ENCODE measurements around the gene CES5A.
A peak's percentile ranks its signal among the peaks of the same experiment; 100 is the strongest.
"Not testable (repeated sequence)": the region's sequence is repeated elsewhere in the genome, so short reads cannot be mapped to it uniquely, and the experiment has no call there.

CES5A gene

DNA sequence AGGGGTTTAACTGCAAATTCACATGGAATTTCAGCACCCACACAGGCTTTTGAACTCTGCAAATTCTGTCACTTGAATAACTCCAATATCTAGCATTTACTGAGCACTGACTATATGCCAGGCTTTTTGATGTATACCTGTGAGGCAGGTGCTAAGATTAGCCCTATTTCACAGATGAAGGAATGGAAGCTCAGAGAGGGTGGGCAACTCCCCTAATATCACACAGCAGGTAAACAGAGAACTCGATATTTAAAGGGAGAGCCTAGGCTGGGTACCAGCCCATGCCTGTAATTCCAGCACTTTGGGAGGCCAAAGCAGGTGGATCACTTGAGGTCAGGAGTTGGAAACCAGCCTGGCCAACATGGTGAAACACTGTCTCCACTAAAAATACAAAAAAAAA lies 17.5 kb downstream of the CES5A start:
- 0 out of 2 replicates have a peak, but pooled peaks have one; percentile 44 for TF ChIP-seq ZNF768 (tag by site-specific recombination; IDR thresholded peaks at IDR 0.05)
- CTCF ChIA-PET: interaction anchor here (0.5 kb wide), 1 partner anchor 170 kb away, joined by 3 read pairs; no protein-coding TSS in a partner anchor
- H3K9me3 ChIP-seq (ENCODE audit: control insufficient read depth, insufficient read depth, low read depth, low read length); H3K4me3 ChIP-seq (ENCODE audit: low read depth, low read length); H3K36me3 ChIP-seq (ENCODE audit: control insufficient read depth in 2 of 2, insufficient read depth in 1 of 2, low read length in 2 of 2); H3K4me1 ChIP-seq (ENCODE audit: control insufficient read depth, insufficient read depth, low read length); H3K27ac ChIP-seq (ENCODE audit: extremely low read depth, low read depth, low read length): not testable (repeated sequence)
- POLR2A ChIA-PET: interaction anchor here (0.8 kb wide), 1 partner anchor 464 kb away, joined by 3 read pairs; no protein-coding TSS in a partner anchor

DNA sequence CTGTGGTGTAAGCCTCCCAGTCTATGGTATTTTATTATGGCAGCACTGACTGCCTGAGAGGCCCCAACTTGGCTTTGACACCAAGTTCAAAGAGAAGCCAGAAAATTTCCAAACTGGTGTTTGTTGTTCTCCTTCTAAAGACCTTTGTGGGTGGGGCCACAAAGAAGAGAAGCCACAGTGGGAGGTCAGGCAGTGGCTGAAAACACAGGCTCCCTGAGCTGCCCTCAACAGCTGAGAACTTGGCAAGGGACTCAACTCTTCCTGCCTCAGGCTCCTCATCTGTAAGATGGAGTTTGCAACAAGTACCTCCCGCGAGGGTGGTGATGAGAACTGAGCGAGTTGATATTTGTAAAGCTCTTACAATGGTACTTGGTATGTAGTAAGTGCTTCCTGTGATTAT lies 18.2 kb downstream of the CES5A start:
- no peaks in the 10 kb centered on the region for H3K36me3 ChIP-seq (ENCODE audit: control insufficient read depth in 2 of 2, insufficient read depth in 1 of 2, low read length in 2 of 2)
- ChIA-PET POLR2A (interaction anchor here (0.8 kb wide), 1 partner anchor 465 kb away, joined by 3 read pairs; no protein-coding TSS in a partner anchor), CTCF (no interaction called here)
- TF ChIP-seq ZXDB (tag by site-specific recombination; IDR thresholded peaks at IDR 0.05) (no peak), KLF8 (tag by site-specific recombination; IDR thresholded peaks at IDR 0.05) (no peak), ZBTB20 (tag by site-specific recombination; IDR thresholded peaks at IDR 0.05) (no peak), ZNF600 (tag by site-specific recombination; IDR thresholded peaks at IDR 0.05) (no peak), ZBTB8A (tag by site-specific recombination; IDR thresholded peaks at IDR 0.05) (no peak), ZNF366 (tag by site-specific recombination; conservative IDR thresholded peaks at IDR 0.05) (no peak), ZNF175 (tag by site-specific recombination; IDR thresholded peaks at IDR 0.05) (no peak), ZBTB7A (tag by site-specific recombination; IDR thresholded peaks at IDR 0.05; ENCODE audit: low read depth) (no peak)
- TF ChIP-seq, protein P1, sequence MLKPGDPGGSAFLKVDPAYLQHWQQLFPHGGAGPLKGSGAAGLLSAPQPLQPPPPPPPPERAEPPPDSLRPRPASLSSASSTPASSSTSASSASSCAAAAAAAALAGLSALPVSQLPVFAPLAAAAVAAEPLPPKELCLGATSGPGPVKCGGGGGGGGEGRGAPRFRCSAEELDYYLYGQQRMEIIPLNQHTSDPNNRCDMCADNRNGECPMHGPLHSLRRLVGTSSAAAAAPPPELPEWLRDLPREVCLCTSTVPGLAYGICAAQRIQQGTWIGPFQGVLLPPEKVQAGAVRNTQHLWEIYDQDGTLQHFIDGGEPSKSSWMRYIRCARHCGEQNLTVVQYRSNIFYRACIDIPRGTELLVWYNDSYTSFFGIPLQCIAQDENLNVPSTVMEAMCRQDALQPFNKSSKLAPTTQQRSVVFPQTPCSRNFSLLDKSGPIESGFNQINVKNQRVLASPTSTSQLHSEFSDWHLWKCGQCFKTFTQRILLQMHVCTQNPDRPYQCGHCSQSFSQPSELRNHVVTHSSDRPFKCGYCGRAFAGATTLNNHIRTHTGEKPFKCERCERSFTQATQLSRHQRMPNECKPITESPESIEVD (tag by site-specific recombination; IDR thresholded peaks at IDR 0.05): no peak
- TF ChIP-seq, protein P2, sequence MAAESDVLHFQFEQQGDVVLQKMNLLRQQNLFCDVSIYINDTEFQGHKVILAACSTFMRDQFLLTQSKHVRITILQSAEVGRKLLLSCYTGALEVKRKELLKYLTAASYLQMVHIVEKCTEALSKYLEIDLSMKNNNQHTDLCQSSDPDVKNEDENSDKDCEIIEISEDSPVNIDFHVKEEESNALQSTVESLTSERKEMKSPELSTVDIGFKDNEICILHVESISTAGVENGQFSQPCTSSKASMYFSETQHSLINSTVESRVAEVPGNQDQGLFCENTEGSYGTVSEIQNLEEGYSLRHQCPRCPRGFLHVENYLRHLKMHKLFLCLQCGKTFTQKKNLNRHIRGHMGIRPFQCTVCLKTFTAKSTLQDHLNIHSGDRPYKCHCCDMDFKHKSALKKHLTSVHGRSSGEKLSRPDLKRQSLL (tag by site-specific recombination; IDR thresholded peaks at IDR 0.05): no peak
- TF ChIP-seq, protein P3, sequence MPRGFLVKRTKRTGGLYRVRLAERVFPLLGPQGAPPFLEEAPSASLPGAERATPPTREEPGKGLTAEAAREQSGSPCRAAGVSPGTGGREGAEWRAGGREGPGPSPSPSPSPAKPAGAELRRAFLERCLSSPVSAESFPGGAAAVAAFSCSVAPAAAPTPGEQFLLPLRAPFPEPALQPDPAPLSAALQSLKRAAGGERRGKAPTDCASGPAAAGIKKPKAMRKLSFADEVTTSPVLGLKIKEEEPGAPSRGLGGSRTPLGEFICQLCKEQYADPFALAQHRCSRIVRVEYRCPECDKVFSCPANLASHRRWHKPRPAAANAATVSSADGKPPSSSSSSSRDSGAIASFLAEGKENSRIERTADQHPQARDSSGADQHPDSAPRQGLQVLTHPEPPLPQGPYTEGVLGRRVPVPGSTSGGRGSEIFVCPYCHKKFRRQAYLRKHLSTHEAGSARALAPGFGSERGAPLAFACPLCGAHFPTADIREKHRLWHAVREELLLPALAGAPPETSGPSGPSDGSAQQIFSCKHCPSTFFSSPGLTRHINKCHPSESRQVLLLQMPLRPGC (tag by site-specific recombination; IDR thresholded peaks at IDR 0.05): no peak
- H3K4me1 ChIP-seq (ENCODE audit: control insufficient read depth, insufficient read depth, low read length): no peaks in the 10 kb centered on the region
- no peak overlapping the region for H3K27ac ChIP-seq (ENCODE audit: extremely low read depth, low read depth, low read length)
- no peak overlapping the region for H3K4me3 ChIP-seq (ENCODE audit: low read depth, low read length)
- no peaks in the 10 kb centered on the region for H3K9me3 ChIP-seq (ENCODE audit: control insufficient read depth, insufficient read depth, low read depth, low read length)

DNA sequence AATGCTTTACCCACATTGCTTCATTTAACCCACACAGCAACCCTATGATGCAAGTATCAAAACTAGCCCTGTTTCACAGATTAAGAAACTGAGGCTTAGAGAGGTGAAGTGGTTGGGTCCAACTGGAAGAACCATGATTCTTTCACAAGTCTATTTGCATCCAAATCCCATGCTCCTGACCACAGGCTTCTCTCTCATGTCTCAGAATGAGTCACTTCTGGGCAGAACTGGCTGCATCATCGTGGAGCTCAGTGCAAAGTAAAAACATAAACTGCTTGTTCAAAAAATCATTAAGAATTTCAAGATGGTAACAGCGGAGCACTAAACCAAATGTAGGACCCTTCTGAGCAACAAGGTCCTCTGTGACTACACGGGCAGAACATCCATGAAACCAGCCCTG lies 22.1 kb downstream of the CES5A start:
- Histone ChIP-seq H3K4me1 (ENCODE audit: control insufficient read depth, insufficient read depth, low read length) (no peaks in the 10 kb centered on the region), H3K9me3 (ENCODE audit: control insufficient read depth, insufficient read depth, low read depth, low read length) (no peaks in the 10 kb centered on the region), H3K36me3 (ENCODE audit: control insufficient read depth in 2 of 2, insufficient read depth in 1 of 2, low read length in 2 of 2) (no peaks in the 10 kb centered on the region), H3K27ac (ENCODE audit: extremely low read depth, low read depth, low read length) (no peak overlapping the region), H3K4me3 (ENCODE audit: low read depth, low read length) (no peak overlapping the region)
- ChIA-PET CTCF (interaction anchor here (0.6 to 1.0 kb wide), 3 partner anchors 12 to 392 kb away, joined by 3 to 4 read pairs (median 3); no protein-coding TSS in a partner anchor), POLR2A (no interaction called here)
- TF ChIP-seq ZNF114 (tag by site-specific recombination; IDR thresholded peaks at IDR 0.05) (no peak), ZNF623 (tag by site-specific recombination; IDR thresholded peaks at IDR 0.05) (no peak)
- TF ChIP-seq, protein P4, sequence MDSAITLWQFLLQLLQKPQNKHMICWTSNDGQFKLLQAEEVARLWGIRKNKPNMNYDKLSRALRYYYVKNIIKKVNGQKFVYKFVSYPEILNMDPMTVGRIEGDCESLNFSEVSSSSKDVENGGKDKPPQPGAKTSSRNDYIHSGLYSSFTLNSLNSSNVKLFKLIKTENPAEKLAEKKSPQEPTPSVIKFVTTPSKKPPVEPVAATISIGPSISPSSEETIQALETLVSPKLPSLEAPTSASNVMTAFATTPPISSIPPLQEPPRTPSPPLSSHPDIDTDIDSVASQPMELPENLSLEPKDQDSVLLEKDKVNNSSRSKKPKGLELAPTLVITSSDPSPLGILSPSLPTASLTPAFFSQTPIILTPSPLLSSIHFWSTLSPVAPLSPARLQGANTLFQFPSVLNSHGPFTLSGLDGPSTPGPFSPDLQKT (IDR thresholded peaks at IDR 0.05; ENCODE audit: borderline replicate concordance, low read depth, low read length): no peak

Data from HEK293 (cell line).